H1 (cell line): ENCODE measurements around the gene GID8. TPM values are rescaled to one million over a fixed set of nuclear protein-coding genes. Genes with fewer than 3 reads are reported as not detected.

Experiments used
- CTCF ChIA-PET: fragments of 300-600 bp; sonication (Branson Sonifier 250); formaldehyde crosslinking; loops from one replicate; lab custom pipeline; 2021; ENCODE audit not compliant: partially characterized antibody; lab: Charles Lee
- POLR2A ChIA-PET: fragments of 300-600 bp; sonication (Branson Sonifier 250); formaldehyde crosslinking; loops from one replicate; lab custom pipeline; 2021; ENCODE audit warnings: inconsistent platforms; ENCODE audit not compliant: partially characterized antibody; lab: Charles Lee
- DNase-seq, 2 experiments: peaks; one replicate each; pipeline versions ENCODE4 v3.0.0 to v3.0.0-alpha.2; 2010 to 2022; ENCODE audit warnings: low spot score in 2 of 2, low read depth in 1 of 2, mixed read lengths in 1 of 2
- FAIRE-seq: peaks from 2 replicates; lab custom pipeline; 2011; peaks lifted over from hg19 to GRCh38; lab: Jason Lieb, UNC
- H2AFZ ChIP-seq: 2 replicates; pipeline ENCODE4 v1.8.1; 2012; ENCODE audit warnings: low read length, inconsistent platforms
- H2AK5ac ChIP-seq: 2 replicates; pipeline ENCODE4 v1.6.1; 2013; ENCODE audit warnings: low read depth, low read length
- H2BK120ac ChIP-seq: replicated peaks from 2 replicates; pipeline ENCODE3; 2013; ENCODE audit warnings: low read depth, low read length, inconsistent platforms
- H2BK12ac ChIP-seq: 2 replicates; pipeline ENCODE4 v1.6.1; 2013; ENCODE audit warnings: low read depth, low read length
- H2BK15ac ChIP-seq: 2 replicates; pipeline ENCODE4 v1.6.1; 2013; ENCODE audit warnings: low read length
- H2BK20ac ChIP-seq: 2 replicates; pipeline ENCODE4 v1.6.1; 2013; ENCODE audit warnings: low read length
- H2BK5ac ChIP-seq: 2 replicates; pipeline ENCODE4 v1.6.1; 2013; ENCODE audit warnings: low read depth, low read length
- H3K14ac ChIP-seq: 2 replicates; pipeline ENCODE4 v1.6.1; 2013; ENCODE audit warnings: inconsistent platforms; ENCODE audit not compliant: insufficient read length
- H3K18ac ChIP-seq: 2 replicates; pipeline ENCODE4 v1.6.1; 2013; ENCODE audit warnings: low read length; ENCODE audit errors: extremely low read depth
- H3K23ac ChIP-seq: 2 replicates; pipeline ENCODE4 v1.6.1; 2013; ENCODE audit warnings: inconsistent platforms; ENCODE audit not compliant: insufficient read length
- H3K23me2 ChIP-seq: 2 replicates; pipeline ENCODE4 v1.6.1; 2013; ENCODE audit warnings: low read depth, low read length
- H3K27ac ChIP-seq: 2 replicates; pipeline ENCODE4 v1.6.1; 2011; ENCODE audit warnings: low read depth, low read length, inconsistent platforms
- H3K27me3 ChIP-seq, 4 experiments: replicated peaks in 1 of 4; 1 replicate in 1 of 4; 2 replicates in 3 of 4; pipeline versions ENCODE4 v1.6.1 to v1.8.1; 2011 to 2013; ENCODE audit warnings: low read length in 3 of 4, mild to moderate bottlenecking in 3 of 4, inconsistent platforms in 2 of 4, mixed read lengths in 2 of 4, moderate library complexity in 1 of 4; ENCODE audit not compliant: control insufficient read depth in 3 of 4, insufficient read depth in 3 of 4; ENCODE audit errors: extremely low read depth in 1 of 4
- H3K36me3 ChIP-seq, 4 experiments: 2 replicates each; pipeline versions ENCODE4 v1.6.1 to v1.8.1; 2011 to 2013; ENCODE audit warnings: mild to moderate bottlenecking in 4 of 4, low read length in 3 of 4, moderate library complexity in 2 of 4, control low read depth in 1 of 4, inconsistent platforms in 1 of 4; ENCODE audit not compliant: insufficient read depth in 4 of 4, control insufficient read depth in 2 of 4
- H3K4ac ChIP-seq: replicated peaks from 2 replicates; pipeline ENCODE3; 2013; ENCODE audit warnings: low read length, low read depth, mixed read lengths, inconsistent platforms; ENCODE audit not compliant: insufficient read length
- H3K4me1 ChIP-seq, 4 experiments: replicated peaks in 1 of 4; 1 replicate in 1 of 4; 2 replicates in 3 of 4; pipeline versions ENCODE4 v1.6.1 to v1.8.1; 2011 to 2013; ENCODE audit warnings: low read length in 3 of 4, inconsistent platforms in 2 of 4, mixed read lengths in 1 of 4; ENCODE audit not compliant: insufficient read depth in 4 of 4, control insufficient read depth in 3 of 4
- H3K4me2 ChIP-seq, 2 experiments: 2 replicates each; pipeline versions ENCODE4 v1.6.1 to v1.8.1; 2011 to 2013; ENCODE audit warnings: low read depth in 2 of 2, low read length in 2 of 2, control low read depth in 1 of 2, inconsistent platforms in 1 of 2, mild to moderate bottlenecking in 1 of 2; ENCODE audit not compliant: insufficient read depth in 1 of 2
- H3K4me3 ChIP-seq, 4 experiments: fragments of 200-600, 300-600 bp in 1 of 4; sonication (generic), shearing (Covaris generic), sonication (Bioruptor Twin) in 1 of 4; 2 replicates each; pipeline versions ENCODE4 v1.5.1 to v1.8.1; 2011 to 2016; ENCODE audit warnings: low read length in 4 of 4, low read depth in 3 of 4, control low read depth in 2 of 4, inconsistent platforms in 2 of 4, mild to moderate bottlenecking in 2 of 4, mixed read lengths in 1 of 4, moderate library complexity in 1 of 4; ENCODE audit not compliant: insufficient read depth in 2 of 4; ENCODE audit errors: extremely low read depth in 1 of 4
- H3K56ac ChIP-seq: replicated peaks from 2 replicates; pipeline ENCODE3; 2013; ENCODE audit warnings: low read depth, mild to moderate bottlenecking, mixed read lengths, low read length, inconsistent platforms; ENCODE audit not compliant: insufficient read length
- H3K79me1 ChIP-seq: 2 replicates; pipeline ENCODE4 v1.6.1; 2013; ENCODE audit warnings: low read depth, low read length, control low read depth
- H3K79me2 ChIP-seq, 2 experiments: 2 replicates each; pipeline versions ENCODE4 v1.6.1 to v1.8.1; 2012 to 2013; ENCODE audit warnings: low read length in 2 of 2, mild to moderate bottlenecking in 2 of 2, inconsistent platforms in 1 of 2; ENCODE audit not compliant: insufficient read depth in 2 of 2, control insufficient read depth in 1 of 2
- H3K9ac ChIP-seq, 4 experiments: replicated peaks in 1 of 4; 1 replicate in 1 of 4; 2 replicates in 3 of 4; pipeline versions ENCODE4 v1.6.1 to v1.8.1; 2011 to 2013; ENCODE audit warnings: low read depth in 3 of 4, low read length in 3 of 4, control low read depth in 2 of 4, mild to moderate bottlenecking in 2 of 4, moderate library complexity in 2 of 4, inconsistent platforms in 1 of 4; ENCODE audit errors: extremely low read depth in 1 of 4
- H3K9me3 ChIP-seq, 2 experiments: 2 replicates each; pipeline versions ENCODE4 v1.6.1 to v1.8.1; 2012 to 2013; ENCODE audit warnings: mild to moderate bottlenecking in 2 of 2, moderate library complexity in 2 of 2, control low read depth in 1 of 2, inconsistent platforms in 1 of 2, low read depth in 1 of 2, low read length in 1 of 2, mixed read lengths in 1 of 2; ENCODE audit not compliant: insufficient read depth in 2 of 2
- H4K20me1 ChIP-seq, 2 experiments: replicated peaks in 1 of 2; 2 replicates each; pipeline versions ENCODE3 to v1.8.1; 2011 to 2013; ENCODE audit warnings: inconsistent platforms in 2 of 2, low read length in 2 of 2, mild to moderate bottlenecking in 1 of 2; ENCODE audit not compliant: insufficient read depth in 2 of 2, control insufficient read depth in 1 of 2
- H4K5ac ChIP-seq: 2 replicates; pipeline ENCODE4 v1.6.1; 2013; ENCODE audit warnings: low read length, low read depth, mixed read lengths, inconsistent platforms; ENCODE audit not compliant: insufficient read length
- H4K8ac ChIP-seq: 2 replicates; pipeline ENCODE4 v1.8.0; 2013; ENCODE audit warnings: mild to moderate bottlenecking, moderate library complexity, low read length, inconsistent platforms; ENCODE audit not compliant: insufficient read depth; ENCODE audit errors: extremely low read depth
- H4K91ac ChIP-seq: replicated peaks from 2 replicates; pipeline ENCODE3; 2013; ENCODE audit warnings: low read length, mixed read lengths, inconsistent platforms; ENCODE audit not compliant: insufficient read length
- CHD2 ChIP-seq: IDR thresholded peaks from 2 replicates; pipeline ENCODE4 v1.6.1; 2012; ENCODE audit warnings: low read length, improper control_type of control experiment
- YY1 ChIP-seq: IDR thresholded peaks from 2 replicates; pipeline ENCODE4 v1.6.1; 2011; ENCODE audit warnings: low read depth, mild to moderate bottlenecking, low read length
- WGBS, 2 experiments: shearing (Covaris generic) in 1 of 2; methylation state at CpG; one replicate each; pipeline versions ENCODE4 v1.1.6 to v1.1.7; 2013 to 2015; ENCODE audit warnings: low lambda C conversion rate in 2 of 2, mixed read lengths in 2 of 2, inconsistent platforms in 1 of 2, low coverage in 1 of 2, missing lambda C conversion rate in 1 of 2; ENCODE audit not compliant: insufficient replicate concordance in 2 of 2, insufficient coverage in 1 of 2, insufficient read length in 1 of 2; ENCODE audit errors: extremely low coverage in 1 of 2, missing lambda C conversion rate in 1 of 2; 5-methylcytosine and 5-hydroxymethylcytosine counted together
- polyA plus RNA-seq, 7 experiments: library from polyadenylated mRNA; depleted of rRNA in 3 of 7; stranded (reverse) in 5 of 7; unstranded in 2 of 7; fragments of >200 nt in 5 of 7; fragments of 200-250 nt in 2 of 7; gene quantifications; 1 replicate in 5 of 7; 2 replicates in 1 of 7; 4 replicates in 1 of 7; pipeline versions ENCODE4 v1.2.1 to v1.2.3, GENCODE V29; 2011 to 2013; ENCODE audit warnings: missing spikeins in 2 of 7, mixed read lengths in 2 of 7
- total RNA-seq: library from RNA; stranded (reverse); fragmentation: NEBNext Ultra II Directional; extraction: Animal tissue kit (Norgen Biotek cat#: 25700); gene quantifications from 2 replicates; pipeline ENCODE4 v1.2.1, GENCODE V29; 2021

The GID8 gene
- total and polyA plus RNA-seq, 2 of the 8 experiments (the other 6 are each of a cell fraction or from before 2014, with no cell fraction given), result 39.7 to 72.9 TPM

DNA sequence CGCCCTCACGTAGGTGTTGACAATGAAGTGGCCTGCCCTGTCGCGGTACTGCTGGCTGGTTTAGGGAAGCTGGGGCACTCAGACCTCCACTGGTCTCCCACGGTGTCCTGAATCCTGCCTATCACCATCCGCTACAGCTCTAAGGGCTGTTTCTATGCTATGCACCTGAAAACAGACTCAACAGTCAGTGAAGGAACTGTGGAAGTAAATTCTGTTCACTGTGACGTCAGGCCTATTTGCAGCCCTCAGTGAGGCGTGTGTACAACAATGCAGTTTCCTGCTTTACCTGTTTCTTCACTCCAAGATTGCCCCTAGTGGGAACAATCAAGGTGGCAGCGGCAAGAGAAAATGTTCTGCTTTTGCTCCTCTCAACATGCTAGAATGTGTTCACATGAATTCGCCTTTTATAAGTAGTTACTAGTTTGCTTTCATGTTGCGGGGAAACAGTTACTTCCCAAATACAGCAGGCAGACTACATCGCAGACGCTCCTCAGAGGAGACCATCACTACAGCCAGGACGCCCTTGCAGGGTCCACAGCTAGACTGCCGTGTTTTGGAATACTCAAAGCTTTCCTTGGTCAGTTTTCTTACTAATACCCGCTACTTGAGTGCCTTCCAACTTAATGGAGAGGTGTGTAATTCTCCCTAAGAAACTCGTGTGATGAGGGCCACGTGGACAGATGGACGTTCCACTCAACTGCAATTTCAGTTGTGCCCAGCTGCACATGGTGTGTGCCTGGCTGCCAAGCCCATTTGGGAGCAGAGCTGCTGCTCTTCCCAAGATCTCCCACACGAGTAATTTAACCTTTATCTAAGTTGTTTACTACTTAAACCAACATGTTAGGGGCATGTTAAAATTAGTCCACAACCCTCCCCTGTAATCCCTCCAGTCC is 37.0 kb upstream of the GID8 start:
- no peaks in the 10 kb centered on the region for H3K9me3 ChIP-seq
- no peak overlapping the region for H3K4me2 ChIP-seq
- H3K56ac ChIP-seq, result no peak overlapping the region
- peaks cover 6% of the 10 kb centered on the region; the same call in 1 of the 2 replicates for H3K79me1 ChIP-seq
- H3K23ac ChIP-seq, result no peak overlapping the region
- CTCF ChIA-PET, result interaction anchor here (0.6 to 5.8 kb wide), 34 partner anchors 8 to 400 kb away, joined by 3 to 56 read pairs (median 4); partner anchors contain the start of gene TCFL5
- H3K36me3 ChIP-seq, result peaks cover 24 to 51% (median 34%) of the 10 kb centered on the region in 4 experiments
- WGBS, 2 experiments, result 78% methylated on average over 20 of the region's 20 CpGs; no CpG with 5 or more reads in 1 of the 2 experiments
- H3K4me1 ChIP-seq, result peaks cover 9 to 18% (median 15%) of the 10 kb centered on the region in 4 experiments
- H3K18ac ChIP-seq, result no peak overlapping the region
- H3K27ac ChIP-seq, result peak overlapping the region; percentile 55; the same call in 1 of the 2 replicates
- POLR2A ChIA-PET, result interaction anchor here (1.1 to 9.9 kb wide), 14 partner anchors 11 to 68 kb away, joined by 3 to 88 read pairs (median 10); partner anchors contain the start of genes DIDO1, GID8 and TCFL5
- H3K9ac ChIP-seq, result no peak overlapping the region
- no peak for DNase-seq
- no peak overlapping the region for H2BK120ac ChIP-seq
- H4K20me1 ChIP-seq, result peaks cover 0 to 12% of the 10 kb centered on the region in 2 experiments
- H2BK20ac ChIP-seq, result no peak overlapping the region
- no peak overlapping the region for H3K4me3 ChIP-seq
- H4K8ac ChIP-seq, result no peak overlapping the region
- H2AK5ac ChIP-seq, result no peak overlapping the region
- no peak overlapping the region for H2BK15ac ChIP-seq
- H3K79me2 ChIP-seq, result no peaks in the 10 kb centered on the region; a peak in 1 of 4 replicates
- no peak overlapping the region for H3K4ac ChIP-seq
- no peak overlapping the region for H3K14ac ChIP-seq
- H4K91ac ChIP-seq, result no peak overlapping the region
- H3K23me2 ChIP-seq, result no peaks in the 10 kb centered on the region
- H2AFZ ChIP-seq, result no peak overlapping the region
- no peaks in the 10 kb centered on the region for H3K27me3 ChIP-seq
- peak overlapping the region; percentile 19; the same call in 1 of the 2 replicates for H2BK5ac ChIP-seq
- no peak overlapping the region for H2BK12ac ChIP-seq
- no peak overlapping the region for H4K5ac ChIP-seq
- no peak for FAIRE-seq
- no peak for TF ChIP-seq CHD2
- TF ChIP-seq YY1, result no peak
